GM21447 (cell line): Measurements from ENCODE around the gene LGALSL.

Source experiments
- ATAC-seq: cut with Tn5 transposase; IDR thresholded peaks from one replicate; pipeline ENCODE4 v1.9.1; 2021; ENCODE audit not compliant: unreplicated experiment

Gene LGALSL

GRCh38 chr2:64470071-64470470 is 16.1 kb downstream of the LGALSL start:
- ATAC-seq: no peak

- ATAC-seq: no peak
Observed at GRCh38 chr2:64470766-64471295, 16.9 kb downstream of the LGALSL start.

- ATAC-seq: no peak
Observed at GRCh38 chr2:64471600-64471999, 17.6 kb downstream of the LGALSL start.

GRCh38 chr2:64472881-64473280 is 18.9 kb downstream of the LGALSL start:
- ATAC-seq: no peak

GRCh38 chr2:64474121-64474571 is 20.2 kb downstream of the LGALSL start:
- no peak for ATAC-seq

- ATAC-seq: no peak
Observed at GRCh38 chr2:64474636-64475035, 20.7 kb downstream of the LGALSL start.

GRCh38 chr2:64477037-64477436 is 23.1 kb downstream of the LGALSL start:
- no peak for ATAC-seq

GRCh38 chr2:64477979-64478378 is 24.0 kb downstream of the LGALSL start:
- ATAC-seq: no peak

GRCh38 chr2:64478502-64479230 is 24.7 kb downstream of the LGALSL start:
- no peak for ATAC-seq

- no peak for ATAC-seq
Observed at GRCh38 chr2:64479259-64480117, 25.5 kb downstream of the LGALSL start.

- no peak for ATAC-seq
Observed at GRCh38 chr2:64481665-64482064, 27.7 kb downstream of the LGALSL start.

- no peak for ATAC-seq
Observed at GRCh38 chr2:64482243-64482642, 28.3 kb downstream of the LGALSL start.

- ATAC-seq: no peak
Observed at GRCh38 chr2:64482765-64483504, 29.0 kb downstream of the LGALSL start.

- ATAC-seq: no peak
Observed at GRCh38 chr2:64485331-64485730, 31.4 kb downstream of the LGALSL start.

GRCh38 chr2:64485961-64486360 is 32.0 kb downstream of the LGALSL start:
- no peak for ATAC-seq

- ATAC-seq: no peak
Observed at GRCh38 chr2:64487256-64488049, 33.5 kb downstream of the LGALSL start.

GRCh38 chr2:64488050-64488974 is 34.4 kb downstream of the LGALSL start:
- ATAC-seq: no peak

GRCh38 chr2:64489081-64489751 is 35.3 kb downstream of the LGALSL start:
- ATAC-seq: no peak

- ATAC-seq: no peak
Observed at GRCh38 chr2:64491426-64491825, 37.5 kb downstream of the LGALSL start.
